NCI-H187 treated with DMSO at 0.1 percent for 48 hours (cell line): ENCODE data around the gene CHCHD1.
"Not testable (repeated sequence)": the region's sequence is repeated elsewhere in the genome, so short reads cannot be mapped to it uniquely, and the experiment has no call there.

Experiments
- DNase-seq: peaks from one replicate; lab custom pipeline; 2025; lab: John Stamatoyannopoulos, UW

Gene CHCHD1

GRCh38 chr10:73813333-73813732, 31.5 kb downstream of the CHCHD1 start:
- DNase-seq = no peak

GRCh38 chr10:73814276-73814895, 32.5 kb downstream of the CHCHD1 start:
- no peak for DNase-seq

- DNase-seq = no peak
These were observed 33.3 kb downstream of the CHCHD1 start for GRCh38 chr10:73814896-73815718.

GRCh38 chr10:73815719-73816030, 33.8 kb downstream of the CHCHD1 start:
- DNase-seq = no peak

GRCh38 chr10:73816917-73817729, 35.3 kb downstream of the CHCHD1 start:
- DNase-seq = no peak

- no peak for DNase-seq
These were observed 36.0 kb downstream of the CHCHD1 start for GRCh38 chr10:73817826-73818225.

- DNase-seq = no peak
These were observed 36.6 kb downstream of the CHCHD1 start for GRCh38 chr10:73818402-73818801.

- no peak for DNase-seq
These were observed 37.2 kb downstream of the CHCHD1 start for GRCh38 chr10:73819081-73819480.

- DNase-seq = no peak
These were observed 37.8 kb downstream of the CHCHD1 start for GRCh38 chr10:73819513-73820093.

- no peak for DNase-seq
These were observed 41.5 kb downstream of the CHCHD1 start for GRCh38 chr10:73823391-73823790.

GRCh38 chr10:73824146-73824725, 42.4 kb downstream of the CHCHD1 start:
- no peak for DNase-seq

- DNase-seq = no peak
These were observed 45.7 kb downstream of the CHCHD1 start for GRCh38 chr10:73827346-73828089.

- no peak for DNase-seq
These were observed 46.3 kb downstream of the CHCHD1 start for GRCh38 chr10:73828161-73828560.

GRCh38 chr10:73829090-73829489, 47.2 kb downstream of the CHCHD1 start:
- DNase-seq = not testable (repeated sequence)
